Neural cell (in vitro differentiated cells): ENCODE data around the gene GLI3. TPM values are rescaled to one million over a fixed set of nuclear protein-coding genes. Genes with fewer than 3 reads are reported as not detected.

ENCODE experiments used
- H2AFZ ChIP-seq: fragments of 200-600, 300-800 bp; sonication (generic), shearing (Covaris generic); 2 replicates; pipeline ENCODE4 v1.6.0; 2014; ENCODE audit warnings: low read depth, mild to moderate bottlenecking, antibody characterized with exemption, low read length, moderate library complexity
- H3F3A ChIP-seq: fragments of 200-600 bp; shearing (Covaris generic); 2 replicates; pipeline ENCODE4 v1.6.1; 2016; ENCODE audit warnings: mild to moderate bottlenecking, moderate library complexity, mixed read lengths, antibody characterized with exemption, low read length; ENCODE audit not compliant: insufficient read depth, poor library complexity, severe bottlenecking
- H3K27ac ChIP-seq: fragments of 200-600, 300-800 bp; sonication (generic), shearing (Covaris generic); 2 replicates; pipeline ENCODE4 v1.5.1; 2014; ENCODE audit warnings: mild to moderate bottlenecking, low read length, moderate library complexity
- H3K27me3 ChIP-seq: fragments of 300-800, 200-600 bp; sonication (generic), shearing (Covaris generic); 2 replicates; pipeline ENCODE4 v1.6.0; 2014; ENCODE audit warnings: mild to moderate bottlenecking, low read depth, low read length, moderate library complexity; ENCODE audit not compliant: insufficient read depth
- H3K36me3 ChIP-seq: fragments of 300-800, 200-600 bp; sonication (generic), shearing (Covaris generic); 2 replicates; pipeline ENCODE4 v1.5.1; 2014; ENCODE audit warnings: mild to moderate bottlenecking, antibody characterized with exemption, low read length, moderate library complexity; ENCODE audit not compliant: insufficient read depth
- H3K4me2 ChIP-seq: fragments of 300-800, 200-600 bp; sonication (generic), shearing (Covaris generic); 2 replicates; pipeline ENCODE4 v1.6.0; 2014; ENCODE audit warnings: mild to moderate bottlenecking, low read length
- H3K4me3 ChIP-seq: fragments of 300-800, 200-600 bp; sonication (generic), shearing (Covaris generic); 2 replicates; pipeline ENCODE4 v1.5.1; 2014; ENCODE audit warnings: mild to moderate bottlenecking, low read length, moderate library complexity
- H3K79me2 ChIP-seq: fragments of 200-600 bp; shearing (Covaris generic); replicated peaks from 2 replicates; pipeline ENCODE4 v1.6.0; 2014; ENCODE audit warnings: mild to moderate bottlenecking, low read length, moderate library complexity; ENCODE audit not compliant: insufficient read depth
- H3K9ac ChIP-seq: fragments of 300-800, 200-600 bp; sonication (generic), shearing (Covaris generic); 2 replicates; pipeline ENCODE4 v1.6.1; 2016; ENCODE audit warnings: mild to moderate bottlenecking, low read length, mixed read lengths
- H3K9me2 ChIP-seq: fragments of 200-600 bp; shearing (Covaris generic); 2 replicates; pipeline ENCODE4 v1.6.1; 2016; ENCODE audit warnings: mild to moderate bottlenecking, low read length, mixed read lengths; ENCODE audit not compliant: insufficient read depth
- H3K9me3 ChIP-seq: fragments of 200-600, 300-800 bp; sonication (generic), shearing (Covaris generic); 2 replicates; pipeline ENCODE4 v1.6.1; 2016; ENCODE audit warnings: mild to moderate bottlenecking, mixed run types, low read length, moderate library complexity, mixed read lengths
- H4K20me1 ChIP-seq: fragments of 200-600 bp; shearing (Covaris generic); 2 replicates; pipeline ENCODE4 v1.6.1; 2016; ENCODE audit warnings: mild to moderate bottlenecking, mixed run types; ENCODE audit not compliant: insufficient read depth
- EP300 ChIP-seq: fragments of 450-650 bp; conservative IDR thresholded peaks from 2 replicates; pipeline ENCODE4 v1.6.1; 2014; ENCODE audit warnings: antibody characterized with exemption, mild to moderate bottlenecking, moderate library complexity; ENCODE audit not compliant: poor library complexity, severe bottlenecking
- EZH2 ChIP-seq: fragments of 200-600, 300-800 bp; shearing (Covaris generic), sonication (generic); IDR thresholded peaks from 2 replicates; pipeline ENCODE4 v1.6.1; 2014; ENCODE audit warnings: antibody characterized with exemption, low read length, borderline replicate concordance, mild to moderate bottlenecking; ENCODE audit not compliant: insufficient read depth, poor library complexity, severe bottlenecking
- MXI1 ChIP-seq: fragments of 450-650 bp; conservative IDR thresholded peaks from 2 replicates; pipeline ENCODE4 v1.6.1; 2014; ENCODE audit warnings: antibody characterized with exemption, mild to moderate bottlenecking; ENCODE audit not compliant: poor library complexity, severe bottlenecking
- POLR2AphosphoS5 ChIP-seq: IDR thresholded peaks from 2 replicates; pipeline ENCODE4 v1.6.1; 2012
- RAD21 ChIP-seq: fragments of 450-650 bp; conservative IDR thresholded peaks from 2 replicates; pipeline ENCODE4 v1.6.1; 2014; ENCODE audit warnings: antibody characterized with exemption, mild to moderate bottlenecking, moderate library complexity
- REST ChIP-seq: IDR thresholded peaks from 2 replicates; pipeline ENCODE4 v1.6.1; 2012; ENCODE audit warnings: borderline replicate concordance
- SMC3 ChIP-seq: fragments of 450-650 bp; conservative IDR thresholded peaks from 2 replicates; pipeline ENCODE4 v1.6.1; 2014; ENCODE audit warnings: antibody characterized with exemption, mild to moderate bottlenecking, moderate library complexity; ENCODE audit not compliant: poor library complexity
- TAF1 ChIP-seq: IDR thresholded peaks from 2 replicates; pipeline ENCODE4 v1.6.1; 2012; ENCODE audit warnings: low read depth
- polyA plus RNA-seq: library from polyadenylated mRNA; depleted of rRNA; stranded (reverse); fragments of >200 nt; gene quantifications from 2 replicates; pipeline ENCODE4 v1.2.3, GENCODE V29; 2014
- TF ChIP-seq, protein P1 (sequence below): fragments of 450-650 bp; IDR thresholded peaks from 2 replicates; pipeline ENCODE4 v1.5.1; 2014; ENCODE audit warnings: antibody characterized with exemption, mild to moderate bottlenecking, moderate library complexity; ENCODE audit not compliant: poor library complexity, severe bottlenecking

The GLI3 gene
- polyA plus RNA-seq, 1 donor from 2014 or later: 0.19 TPM

DNA sequence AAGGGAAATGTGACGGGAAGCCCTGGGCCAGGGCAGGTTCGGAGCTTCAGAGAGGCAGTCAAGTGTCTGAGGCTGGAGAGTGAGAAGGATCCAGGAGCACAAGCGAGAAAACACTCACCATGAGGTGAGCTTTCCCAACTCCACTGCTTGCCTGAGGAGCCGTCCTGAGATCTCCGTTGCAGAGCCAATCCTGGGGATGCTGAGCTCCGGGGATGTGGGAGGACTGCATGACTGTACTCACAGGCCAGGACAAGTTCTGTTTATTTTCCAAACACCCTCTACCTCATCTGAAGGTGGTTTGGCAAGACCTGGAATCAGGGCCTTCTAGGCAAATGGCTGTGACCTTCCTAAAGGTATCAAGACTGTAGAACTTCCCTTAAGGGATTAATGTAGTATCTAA, 38.7 kb downstream of the GLI3 start:
- H3K4me3 ChIP-seq: no peak overlapping the region
- H3K4me2 ChIP-seq: no peak overlapping the region
- H3K9me3 ChIP-seq: no peaks in the 10 kb centered on the region
- H3K27ac ChIP-seq: no peak overlapping the region
- H3K9ac ChIP-seq: no peak overlapping the region
- no peaks in the 10 kb centered on the region for H3F3A ChIP-seq
- TF ChIP-seq REST: no peak
- no peak for TF ChIP-seq EZH2
- no peak for TF ChIP-seq POLR2AphosphoS5
- TF ChIP-seq, protein P1, sequence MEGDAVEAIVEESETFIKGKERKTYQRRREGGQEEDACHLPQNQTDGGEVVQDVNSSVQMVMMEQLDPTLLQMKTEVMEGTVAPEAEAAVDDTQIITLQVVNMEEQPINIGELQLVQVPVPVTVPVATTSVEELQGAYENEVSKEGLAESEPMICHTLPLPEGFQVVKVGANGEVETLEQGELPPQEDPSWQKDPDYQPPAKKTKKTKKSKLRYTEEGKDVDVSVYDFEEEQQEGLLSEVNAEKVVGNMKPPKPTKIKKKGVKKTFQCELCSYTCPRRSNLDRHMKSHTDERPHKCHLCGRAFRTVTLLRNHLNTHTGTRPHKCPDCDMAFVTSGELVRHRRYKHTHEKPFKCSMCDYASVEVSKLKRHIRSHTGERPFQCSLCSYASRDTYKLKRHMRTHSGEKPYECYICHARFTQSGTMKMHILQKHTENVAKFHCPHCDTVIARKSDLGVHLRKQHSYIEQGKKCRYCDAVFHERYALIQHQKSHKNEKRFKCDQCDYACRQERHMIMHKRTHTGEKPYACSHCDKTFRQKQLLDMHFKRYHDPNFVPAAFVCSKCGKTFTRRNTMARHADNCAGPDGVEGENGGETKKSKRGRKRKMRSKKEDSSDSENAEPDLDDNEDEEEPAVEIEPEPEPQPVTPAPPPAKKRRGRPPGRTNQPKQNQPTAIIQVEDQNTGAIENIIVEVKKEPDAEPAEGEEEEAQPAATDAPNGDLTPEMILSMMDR: no peak
- TF ChIP-seq MXI1: no peak
- no peak for TF ChIP-seq EP300
- no peak for TF ChIP-seq RAD21
- no peak for TF ChIP-seq SMC3
- TF ChIP-seq TAF1: no peak
- H2AFZ ChIP-seq: no peak overlapping the region
- no peaks in the 10 kb centered on the region for H3K27me3 ChIP-seq
- no peaks in the 10 kb centered on the region for H4K20me1 ChIP-seq
- H3K36me3 ChIP-seq: no peaks in the 10 kb centered on the region
- peaks cover 94% of the 10 kb centered on the region for H3K79me2 ChIP-seq
- H3K9me2 ChIP-seq: no peaks in the 10 kb centered on the region

DNA sequence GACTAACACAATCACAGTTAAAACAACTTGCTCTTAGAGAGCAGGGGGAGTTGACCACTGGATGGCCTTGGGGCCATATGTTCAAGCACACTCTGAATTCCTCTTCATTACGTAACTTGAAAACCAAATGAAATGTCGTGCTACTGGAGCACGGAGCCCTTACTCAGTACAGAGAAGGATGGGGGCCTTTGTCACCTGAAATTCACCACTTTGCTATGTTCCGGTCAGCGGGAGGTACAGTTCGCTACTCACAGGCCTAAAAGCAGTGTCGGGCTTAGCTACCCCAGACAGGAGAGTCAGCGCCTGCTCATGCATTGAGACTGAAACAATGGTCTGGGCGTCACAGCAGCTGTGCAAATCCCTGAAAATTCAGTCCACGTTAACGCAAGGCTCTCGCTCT, 39.6 kb downstream of the GLI3 start:
- no peak for TF ChIP-seq RAD21
- no peak for TF ChIP-seq SMC3
- no peak for TF ChIP-seq EZH2
- no peak for TF ChIP-seq POLR2AphosphoS5
- TF ChIP-seq TAF1: no peak
- no peaks in the 10 kb centered on the region for H3F3A ChIP-seq
- H2AFZ ChIP-seq: no peak overlapping the region
- H4K20me1 ChIP-seq: no peaks in the 10 kb centered on the region
- H3K9me2 ChIP-seq: no peaks in the 10 kb centered on the region
- no peak overlapping the region for H3K9ac ChIP-seq
- H3K27me3 ChIP-seq: no peaks in the 10 kb centered on the region
- H3K4me2 ChIP-seq: no peak overlapping the region
- peaks cover 94% of the 10 kb centered on the region for H3K79me2 ChIP-seq
- no peak overlapping the region for H3K4me3 ChIP-seq
- no peaks in the 10 kb centered on the region for H3K36me3 ChIP-seq
- no peak overlapping the region for H3K27ac ChIP-seq
- no peaks in the 10 kb centered on the region for H3K9me3 ChIP-seq

DNA sequence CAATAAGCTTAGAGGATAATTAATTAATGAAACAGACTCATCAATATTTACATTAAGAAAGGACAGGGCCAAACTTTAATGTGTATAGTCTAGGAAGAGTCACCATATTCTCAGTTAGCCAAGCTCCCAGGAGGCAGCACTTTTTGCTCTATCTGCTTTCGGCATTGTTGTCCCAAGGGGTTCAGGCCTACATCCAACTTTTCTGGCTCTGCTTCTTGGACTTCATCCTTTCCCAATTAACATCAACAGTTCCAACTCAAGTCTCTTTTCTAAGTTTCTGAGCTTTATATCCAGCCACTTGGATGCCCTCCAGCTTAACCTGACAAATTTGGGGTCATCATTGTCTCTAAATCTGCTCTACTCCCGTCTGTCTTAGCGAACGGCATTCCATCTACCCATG, 42.8 kb downstream of the GLI3 start:
- Histone ChIP-seq H3K9me3 (no peaks in the 10 kb centered on the region), H3F3A (no peaks in the 10 kb centered on the region), H4K20me1 (no peaks in the 10 kb centered on the region), H3K4me2 (no peak overlapping the region), H3K79me2 (peaks cover 96% of the 10 kb centered on the region), H3K36me3 (no peaks in the 10 kb centered on the region), H3K27me3 (no peaks in the 10 kb centered on the region), H3K4me3 (no peak overlapping the region), H3K9ac (no peak overlapping the region), H2AFZ (no peak overlapping the region), H3K9me2 (no peaks in the 10 kb centered on the region), H3K27ac (no peak overlapping the region)
- no peak for TF ChIP-seq TAF1
- no peak for TF ChIP-seq SMC3
- TF ChIP-seq, protein P1: no peak
- TF ChIP-seq EZH2: no peak
- no peak for TF ChIP-seq MXI1
- no peak for TF ChIP-seq RAD21
- TF ChIP-seq EP300: no peak
- TF ChIP-seq POLR2AphosphoS5: no peak
- no peak for TF ChIP-seq REST
